Effector memory CD4-positive, alpha-beta T cell (primary cell): Measurements from ENCODE around the gene BMPR2.
"Not testable (repeated sequence)": the region's sequence is repeated elsewhere in the genome, so short reads cannot be mapped to it uniquely, and the experiment has no call there.

Experiments
- DNase-seq, 3 donors: peaks; one replicate each; pipeline ENCODE4 v3.0.0-alpha.2; 2020
- H3K27ac ChIP-seq: 2 replicates; pipeline ENCODE4 v1.7.0; 2013; ENCODE audit warnings: mild to moderate bottlenecking, low read length, moderate library complexity; ENCODE audit not compliant: insufficient read depth, poor library complexity, severe bottlenecking
- H3K27me3 ChIP-seq: replicated peaks from 2 replicates; pipeline ENCODE4 v1.7.0; 2013; ENCODE audit warnings: mild to moderate bottlenecking, low read length; ENCODE audit not compliant: insufficient read depth, control insufficient read depth, poor library complexity, severe bottlenecking
- H3K36me3 ChIP-seq: 2 replicates; pipeline ENCODE4 v1.7.0; 2013; ENCODE audit warnings: mild to moderate bottlenecking, low read length, moderate library complexity; ENCODE audit not compliant: control insufficient read depth, insufficient read depth
- H3K4me1 ChIP-seq: 2 replicates; pipeline ENCODE4 v1.7.0; 2013; ENCODE audit warnings: low read length, mild to moderate bottlenecking; ENCODE audit not compliant: control insufficient read depth, insufficient read depth, poor library complexity, severe bottlenecking
- H3K4me3 ChIP-seq: 2 replicates; pipeline ENCODE4 v1.7.0; 2013; ENCODE audit warnings: low read length, low read depth, mild to moderate bottlenecking; ENCODE audit not compliant: insufficient read depth, poor library complexity, severe bottlenecking
- H3K9me3 ChIP-seq: 2 replicates; pipeline ENCODE4 v1.7.0; 2013; ENCODE audit warnings: mild to moderate bottlenecking, low read length, moderate library complexity; ENCODE audit not compliant: control insufficient read depth

BMPR2 gene

DNA sequence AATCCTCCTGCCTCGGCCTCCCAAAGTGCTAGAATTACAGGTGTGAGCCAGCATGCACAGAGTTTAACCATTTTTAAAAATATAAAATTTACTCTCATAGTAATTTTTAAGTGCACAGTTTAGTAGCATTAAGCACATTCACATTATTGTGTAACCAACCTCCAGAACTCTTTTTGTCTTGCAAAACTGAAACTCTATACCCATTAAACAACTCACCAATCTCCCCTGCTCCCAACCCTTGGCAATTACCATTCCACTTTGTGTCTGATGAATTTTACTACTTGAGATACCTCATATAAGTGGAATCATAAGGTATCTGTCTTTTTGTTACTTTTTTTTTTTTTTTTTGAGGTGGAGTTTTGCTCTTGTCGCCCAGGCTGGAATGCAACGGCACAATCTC lies 112.5 kb downstream of the BMPR2 start:
- DNase-seq, result no peak
- H3K36me3 ChIP-seq, result no peaks in the 10 kb centered on the region
- no peaks in the 10 kb centered on the region for H3K9me3 ChIP-seq
- no peaks in the 10 kb centered on the region for H3K4me1 ChIP-seq
- H3K4me3 ChIP-seq, result no peak overlapping the region
- no peaks in the 10 kb centered on the region for H3K27me3 ChIP-seq
- H3K27ac ChIP-seq, result no peak overlapping the region

GRCh38 chr2:202490479-202490878 lies 114.4 kb downstream of the BMPR2 start:
- Histone ChIP-seq H3K9me3 (no peaks in the 10 kb centered on the region), H3K27me3 (no peaks in the 10 kb centered on the region), H3K36me3 (no peaks in the 10 kb centered on the region), H3K4me1 (no peaks in the 10 kb centered on the region), H3K4me3 (no peak overlapping the region), H3K27ac (no peak overlapping the region)
- DNase-seq, result no peak

DNA sequence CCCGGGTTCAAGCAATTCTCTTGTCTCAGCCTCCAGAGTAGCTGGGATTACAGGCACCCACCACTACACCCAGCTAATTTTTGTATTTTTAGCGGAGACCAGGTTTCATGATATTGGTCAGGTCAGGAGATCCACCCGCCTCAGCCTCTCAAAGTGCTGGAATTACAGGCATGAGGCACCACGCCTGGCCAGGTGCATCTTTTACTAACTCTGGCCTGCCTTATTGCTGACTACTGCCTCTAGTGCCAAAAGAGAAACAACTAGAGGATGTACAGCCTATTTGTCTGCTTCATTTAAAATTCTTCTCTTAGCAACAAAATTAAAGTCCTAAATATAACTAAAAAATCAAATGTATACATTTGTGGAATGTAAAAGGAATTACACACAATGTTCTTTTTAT lies 115.4 kb downstream of the BMPR2 start:
- no peak for DNase-seq
- H3K36me3 ChIP-seq, result no peaks in the 10 kb centered on the region
- H3K9me3 ChIP-seq, result no peaks in the 10 kb centered on the region
- no peaks in the 10 kb centered on the region for H3K27me3 ChIP-seq
- no peak overlapping the region for H3K27ac ChIP-seq
- H3K4me1 ChIP-seq, result no peaks in the 10 kb centered on the region
- H3K4me3 ChIP-seq, result no peak overlapping the region

DNA sequence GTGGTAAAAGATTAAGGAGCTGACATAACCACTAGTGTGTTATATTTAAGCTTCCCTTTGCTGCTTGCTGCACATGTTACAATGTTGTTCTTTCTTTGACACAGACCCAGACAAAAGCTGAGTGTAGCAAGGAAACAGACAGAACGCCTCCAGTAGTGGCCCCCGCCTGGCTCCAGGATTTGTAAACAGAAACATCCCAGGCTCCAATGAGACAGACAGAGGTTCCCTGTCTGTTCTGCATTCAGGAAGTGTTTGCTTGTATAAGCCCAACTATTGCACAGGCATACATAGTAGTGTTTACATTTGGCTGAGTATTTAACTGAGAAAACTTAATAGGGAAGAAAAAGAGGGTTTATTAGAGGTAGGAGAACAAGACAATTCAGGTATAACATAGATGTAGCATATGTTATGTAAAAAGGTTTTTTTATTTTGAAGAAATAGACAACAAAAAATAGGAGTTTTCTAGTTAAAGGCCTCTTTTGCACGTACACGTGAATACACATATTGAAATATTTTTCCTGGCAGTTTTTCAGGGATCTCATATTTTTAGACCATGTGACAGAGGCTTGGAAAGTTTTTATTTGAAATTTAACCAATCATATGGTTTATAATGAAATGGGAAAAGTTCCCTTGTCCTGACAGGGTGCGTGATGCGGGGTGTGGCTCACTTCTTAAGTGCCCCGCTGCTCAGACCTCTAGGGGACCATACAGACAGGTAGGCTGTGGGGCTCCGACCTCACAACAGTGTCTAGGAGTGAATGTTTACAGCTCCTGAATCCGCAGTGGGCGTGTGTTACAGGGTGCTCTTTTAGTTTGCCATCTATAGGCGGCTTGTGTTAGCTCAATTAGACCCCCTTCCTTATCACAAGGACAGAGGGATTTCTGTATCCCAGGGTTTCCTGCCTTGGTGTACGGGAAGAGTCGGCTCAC lies 118.4 kb downstream of the BMPR2 start:
- no peaks in the 10 kb centered on the region for H3K4me1 ChIP-seq

DNA sequence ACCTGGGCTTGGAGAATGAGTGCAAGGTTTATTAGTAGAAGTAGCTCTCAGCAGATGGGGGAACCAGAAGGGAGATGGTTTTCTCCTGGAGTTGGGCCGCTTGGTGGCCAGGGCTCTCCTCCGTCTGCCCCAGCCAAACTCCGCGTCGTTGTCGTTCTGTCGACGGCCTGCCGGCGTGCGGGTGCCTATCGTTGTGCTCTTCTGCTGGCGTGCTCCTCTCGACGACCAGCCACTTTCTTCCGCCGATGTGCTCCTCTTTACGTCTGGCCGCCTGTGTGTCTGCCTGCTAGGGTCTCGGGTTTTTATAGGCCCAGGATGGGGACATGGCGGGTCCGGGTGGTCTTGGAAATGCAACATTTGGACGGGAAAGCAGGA lies 119.1 kb downstream of the BMPR2 start:
- Histone ChIP-seq H3K9me3 (no peaks in the 10 kb centered on the region), H3K27me3 (no peaks in the 10 kb centered on the region), H3K27ac (no peak overlapping the region), H3K4me1 (no peaks in the 10 kb centered on the region), H3K36me3 (no peaks in the 10 kb centered on the region), H3K4me3 (no peak overlapping the region)
- no peak for DNase-seq

More for the DNA sequence above, 118.4 kb downstream of the BMPR2 start:
- no peak overlapping the region for H3K27ac ChIP-seq
- DNase-seq, result no peak
- no peaks in the 10 kb centered on the region for H3K36me3 ChIP-seq
- H3K9me3 ChIP-seq, result no peaks in the 10 kb centered on the region
- no peaks in the 10 kb centered on the region for H3K27me3 ChIP-seq
- H3K4me3 ChIP-seq, result no peak overlapping the region

DNA sequence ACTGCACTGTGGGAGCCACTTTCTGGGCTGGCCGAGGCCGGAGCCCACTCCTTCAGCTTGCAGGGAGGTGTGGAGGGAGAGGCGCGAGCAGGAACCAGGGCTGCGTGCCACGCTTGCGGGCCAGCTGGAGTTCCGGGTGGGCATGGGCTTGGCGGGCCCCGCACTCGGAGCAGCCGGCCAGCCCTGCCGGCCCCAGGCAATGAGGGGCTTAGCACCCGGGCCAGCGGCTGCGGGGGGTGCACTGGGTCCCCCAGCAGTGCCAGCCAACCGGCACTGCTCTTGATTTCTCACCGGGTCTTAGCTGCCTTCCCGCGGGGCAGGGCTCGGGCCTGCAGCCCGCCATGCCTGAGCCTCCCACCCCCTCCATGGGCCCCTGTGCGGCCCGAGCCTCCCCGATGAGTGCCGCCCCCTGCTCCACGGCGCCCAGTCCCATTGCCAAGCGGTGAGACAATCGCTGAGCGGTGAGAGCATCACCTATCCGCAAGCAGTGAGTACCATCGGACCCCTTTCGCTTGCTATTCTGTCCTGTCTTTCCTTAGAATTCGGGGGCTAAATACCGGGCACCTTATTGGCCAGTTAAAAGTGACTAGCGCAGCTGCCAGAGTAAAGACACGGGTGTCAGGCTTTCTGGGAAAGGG lies 120.8 kb downstream of the BMPR2 start:
- H3K27ac ChIP-seq, H3K36me3 ChIP-seq, H3K9me3 ChIP-seq, DNase-seq, H3K27me3 ChIP-seq, H3K4me3 ChIP-seq, H3K4me1 ChIP-seq: not testable (repeated sequence)

DNA sequence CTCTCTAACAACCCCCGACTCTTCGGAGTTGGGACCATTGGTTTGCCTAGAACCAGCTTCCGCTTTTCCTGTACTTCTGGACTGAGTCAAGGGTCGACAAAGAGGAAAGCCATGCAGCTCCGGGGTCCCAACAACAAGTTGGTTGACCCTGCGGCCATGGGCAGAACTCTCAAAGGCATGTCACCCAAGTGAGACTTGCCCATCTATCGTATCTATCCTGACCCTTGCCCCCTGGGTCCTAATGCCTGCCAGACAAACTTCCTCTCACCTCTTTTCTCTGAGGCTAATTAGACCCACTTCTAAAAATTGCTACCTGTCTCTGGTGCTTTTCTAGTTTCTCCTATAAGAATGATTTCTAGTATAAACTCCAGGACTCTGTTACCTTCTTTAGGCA lies 121.3 kb downstream of the BMPR2 start:
- H3K36me3 ChIP-seq, H3K4me1 ChIP-seq, H3K27ac ChIP-seq, H3K27me3 ChIP-seq, H3K9me3 ChIP-seq, DNase-seq, H3K4me3 ChIP-seq: not testable (repeated sequence)

- not testable (repeated sequence) for H3K27ac ChIP-seq, H3K36me3 ChIP-seq, H3K9me3 ChIP-seq, H3K4me3 ChIP-seq, H3K27me3 ChIP-seq, DNase-seq, H3K4me1 ChIP-seq
Measured at GRCh38 chr2:202499841-202500240, 123.7 kb downstream of the BMPR2 start.

DNA sequence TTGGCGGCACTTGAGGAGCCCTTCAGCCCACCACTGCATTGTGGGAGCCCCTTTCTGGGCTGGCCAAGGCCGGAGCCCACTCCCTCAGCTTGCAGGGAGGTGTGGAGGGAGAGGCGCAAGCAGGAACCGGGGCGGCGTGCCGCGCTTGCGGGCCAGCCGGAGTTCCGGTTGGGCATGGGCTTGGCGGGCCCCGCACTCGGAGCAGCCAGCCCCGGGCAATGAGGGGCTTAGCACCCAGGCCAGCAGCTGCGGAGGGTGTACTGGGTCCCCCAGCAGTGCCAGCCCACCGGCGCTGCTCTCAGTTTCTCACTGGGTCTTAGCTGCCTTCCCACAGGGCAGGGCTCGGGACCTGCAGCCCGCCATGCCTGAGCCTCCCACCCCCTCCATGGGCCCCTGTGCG lies 127.1 kb downstream of the BMPR2 start:
- not testable (repeated sequence) for H3K4me3 ChIP-seq, DNase-seq, H3K27ac ChIP-seq, H3K27me3 ChIP-seq, H3K4me1 ChIP-seq, H3K36me3 ChIP-seq, H3K9me3 ChIP-seq

GRCh38 chr2:202508686-202509085 lies 132.6 kb downstream of the BMPR2 start:
- Histone ChIP-seq H3K4me1 (no peaks in the 10 kb centered on the region), H3K9me3 (no peaks in the 10 kb centered on the region), H3K4me3 (no peak overlapping the region), H3K27ac (no peak overlapping the region), H3K27me3 (no peaks in the 10 kb centered on the region), H3K36me3 (no peaks in the 10 kb centered on the region)
- DNase-seq, result no peak
